H9 (cell line): ENCODE data around the gene NUP98. TPM values are rescaled to one million over a fixed set of nuclear protein-coding genes. Genes with fewer than 3 reads are reported as not detected.

Source experiments
- DNase-seq: peaks from one replicate; pipeline ENCODE4 v3.0.0-alpha.2; 2017
- H2AFZ ChIP-seq: one replicate; pipeline ENCODE4 v1.6.1; 2013; ENCODE audit warnings: mild to moderate bottlenecking, low read length, control low read depth, moderate library complexity
- H2AK5ac ChIP-seq: 2 replicates; pipeline ENCODE4 v1.6.1; 2013; ENCODE audit warnings: low read length, control low read depth, mixed read lengths; ENCODE audit not compliant: insufficient read length
- H2BK120ac ChIP-seq: one replicate; pipeline ENCODE4 v1.6.1; 2013; ENCODE audit warnings: low read depth, mild to moderate bottlenecking, low read length, control low read depth, inconsistent platforms; ENCODE audit not compliant: poor library complexity, severe bottlenecking
- H2BK12ac ChIP-seq: 2 replicates; pipeline ENCODE4 v1.6.1; 2013; ENCODE audit warnings: low read length, control low read depth, mixed read lengths, low read depth; ENCODE audit not compliant: insufficient read length
- H2BK15ac ChIP-seq: 2 replicates; pipeline ENCODE4 v1.6.1; 2013; ENCODE audit warnings: low read depth, low read length, control low read depth
- H2BK20ac ChIP-seq: one replicate; pipeline ENCODE4 v1.6.1; 2013; ENCODE audit warnings: low read depth, mild to moderate bottlenecking, low read length, control low read depth, inconsistent platforms; ENCODE audit not compliant: poor library complexity, severe bottlenecking
- H2BK5ac ChIP-seq: 2 replicates; pipeline ENCODE4 v1.6.1; 2013; ENCODE audit warnings: low read length, control low read depth, mixed read lengths; ENCODE audit not compliant: insufficient read length
- H3K14ac ChIP-seq: 2 replicates; pipeline ENCODE4 v1.6.1; 2013; ENCODE audit warnings: low read length, control low read depth; ENCODE audit not compliant: insufficient read depth
- H3K18ac ChIP-seq: 2 replicates; pipeline ENCODE4 v1.6.1; 2013; ENCODE audit warnings: low read depth, mild to moderate bottlenecking, mixed read lengths, low read length, control low read depth; ENCODE audit not compliant: insufficient read length
- H3K23ac ChIP-seq: 2 replicates; pipeline ENCODE4 v1.6.1; 2013; ENCODE audit warnings: low read length, control low read depth, mixed read lengths, low read depth; ENCODE audit not compliant: insufficient read length
- H3K23me2 ChIP-seq: 2 replicates; pipeline ENCODE4 v1.6.1; 2013; ENCODE audit warnings: low read depth, mild to moderate bottlenecking, mixed read lengths, low read length, control low read depth; ENCODE audit not compliant: insufficient read length, poor library complexity, severe bottlenecking
- H3K27ac ChIP-seq: 2 replicates; pipeline ENCODE4 v1.5.1; 2013; ENCODE audit warnings: low read length, control low read depth, mixed read lengths, low read depth; ENCODE audit not compliant: insufficient read length
- H3K27me3 ChIP-seq: 2 replicates; pipeline ENCODE4 v1.6.1; 2013; ENCODE audit warnings: low read length, control low read depth, inconsistent platforms; ENCODE audit not compliant: insufficient read depth
- H3K4ac ChIP-seq: 2 replicates; pipeline ENCODE4 v1.6.1; 2013; ENCODE audit warnings: low read depth, mild to moderate bottlenecking, control low read depth, inconsistent platforms, low read length, moderate library complexity
- H3K4me1 ChIP-seq: 2 replicates; pipeline ENCODE4 v1.6.1; 2013; ENCODE audit warnings: low read length, control low read depth, inconsistent platforms; ENCODE audit not compliant: insufficient read depth
- H3K4me2 ChIP-seq: 2 replicates; pipeline ENCODE4 v1.6.1; 2013; ENCODE audit warnings: low read length, control low read depth, mixed read lengths; ENCODE audit not compliant: insufficient read length, insufficient read depth
- H3K56ac ChIP-seq: 2 replicates; pipeline ENCODE4 v1.6.1; 2013; ENCODE audit warnings: low read depth, mild to moderate bottlenecking, mixed read lengths, low read length, control low read depth; ENCODE audit not compliant: insufficient read length
- H3K79me1 ChIP-seq: 2 replicates; pipeline ENCODE4 v1.6.1; 2013; ENCODE audit warnings: low read depth, mild to moderate bottlenecking, moderate library complexity, low read length, control low read depth, inconsistent platforms; ENCODE audit not compliant: insufficient read depth, poor library complexity, severe bottlenecking
- H3K79me2 ChIP-seq: 2 replicates; pipeline ENCODE4 v1.6.1; 2013; ENCODE audit warnings: low read length, control low read depth, inconsistent platforms; ENCODE audit not compliant: insufficient read depth
- H3K9ac ChIP-seq: 2 replicates; pipeline ENCODE4 v1.6.1; 2013; ENCODE audit warnings: low read length, control low read depth, mixed read lengths; ENCODE audit not compliant: insufficient read length; ENCODE audit errors: extremely low read depth
- H3K9me3 ChIP-seq: one replicate; pipeline ENCODE4 v1.6.1; 2013; ENCODE audit warnings: low read depth, low read length, inconsistent platforms; ENCODE audit not compliant: control insufficient read depth
- H3T11ph ChIP-seq: one replicate; pipeline ENCODE4 v1.6.1; 2013; ENCODE audit warnings: mild to moderate bottlenecking, low read length, control low read depth, inconsistent platforms
- H4K20me1 ChIP-seq: one replicate; pipeline ENCODE4 v1.6.1; 2013; ENCODE audit not compliant: control insufficient read depth, insufficient read length, insufficient read depth
- H4K5ac ChIP-seq: 2 replicates; pipeline ENCODE4 v1.6.1; 2013; ENCODE audit warnings: low read depth, mild to moderate bottlenecking, mixed read lengths, low read length, control low read depth; ENCODE audit not compliant: insufficient read length
- H4K8ac ChIP-seq: replicated peaks from 2 replicates; pipeline ENCODE4 v1.6.1; 2013; ENCODE audit warnings: low read length, control low read depth, mixed read lengths, low read depth; ENCODE audit not compliant: insufficient read length
- H4K91ac ChIP-seq: 2 replicates; pipeline ENCODE4 v1.6.1; 2013; ENCODE audit warnings: low read depth, mild to moderate bottlenecking, moderate library complexity, mixed read lengths, low read length, control low read depth; ENCODE audit not compliant: insufficient read length
- H3K27ac Mint-ChIP-seq, 3 experiments: 2 replicates in 2 of 3; 3 replicates in 1 of 3; pipeline ENCODE4 v1.8.0; 2020 to 2021; ENCODE audit warnings: mixed read lengths in 3 of 3, mild to moderate bottlenecking in 1 of 3, moderate library complexity in 1 of 3
- H3K27me3 Mint-ChIP-seq: 2 replicates; pipeline ENCODE4 v1.8.0; 2021; ENCODE audit warnings: low read depth, mild to moderate bottlenecking, moderate library complexity, mixed read lengths
- H3K36me3 Mint-ChIP-seq, 3 experiments: 2 replicates in 2 of 3; 3 replicates in 1 of 3; pipeline ENCODE4 v1.8.0; 2020 to 2021; ENCODE audit warnings: low read depth in 3 of 3, mixed read lengths in 3 of 3; ENCODE audit not compliant: insufficient read depth in 1 of 3
- H3K4me1 Mint-ChIP-seq, 2 experiments: 2 replicates each; pipeline ENCODE4 v1.8.0; 2020; ENCODE audit warnings: mixed read lengths in 2 of 2
- H3K4me3 Mint-ChIP-seq, 2 experiments: 2 replicates in 1 of 2; 3 replicates in 1 of 2; pipeline ENCODE4 v1.8.0; 2020 to 2021; ENCODE audit warnings: mild to moderate bottlenecking in 2 of 2, mixed read lengths in 2 of 2, moderate library complexity in 1 of 2
- H3K9me3 Mint-ChIP-seq, 2 experiments: 2 replicates in 1 of 2; 3 replicates in 1 of 2; pipeline ENCODE4 v1.8.0; 2020; ENCODE audit warnings: mild to moderate bottlenecking in 2 of 2, mixed read lengths in 2 of 2, moderate library complexity in 1 of 2
- WGBS: extraction: QIAGEN DNeasy Blood & Tissue Kit; methylation state at CpG from one replicate; pipeline ENCODE4 v1.1.7; 2013; ENCODE audit warnings: missing lambda C conversion rate, low lambda C conversion rate, mixed read lengths; ENCODE audit not compliant: insufficient read length; ENCODE audit errors: extremely low coverage; 5-methylcytosine and 5-hydroxymethylcytosine counted together
- total RNA-seq: library from RNA; stranded (reverse); gene quantifications from 2 replicates; pipeline ENCODE4 v1.2.1, GENCODE V29; 2021
- TF ChIP-seq, protein P1 (sequence below): fragments of 200-600 bp; sonication (generic); conservative IDR thresholded peaks from 3 replicates; pipeline ENCODE4 v1.8.0; 2021; ENCODE audit warnings: antibody characterized with exemption, mild to moderate bottlenecking

Gene NUP98
- total RNA-seq, 1 experiment from 2014 or later = 105 TPM

DNA sequence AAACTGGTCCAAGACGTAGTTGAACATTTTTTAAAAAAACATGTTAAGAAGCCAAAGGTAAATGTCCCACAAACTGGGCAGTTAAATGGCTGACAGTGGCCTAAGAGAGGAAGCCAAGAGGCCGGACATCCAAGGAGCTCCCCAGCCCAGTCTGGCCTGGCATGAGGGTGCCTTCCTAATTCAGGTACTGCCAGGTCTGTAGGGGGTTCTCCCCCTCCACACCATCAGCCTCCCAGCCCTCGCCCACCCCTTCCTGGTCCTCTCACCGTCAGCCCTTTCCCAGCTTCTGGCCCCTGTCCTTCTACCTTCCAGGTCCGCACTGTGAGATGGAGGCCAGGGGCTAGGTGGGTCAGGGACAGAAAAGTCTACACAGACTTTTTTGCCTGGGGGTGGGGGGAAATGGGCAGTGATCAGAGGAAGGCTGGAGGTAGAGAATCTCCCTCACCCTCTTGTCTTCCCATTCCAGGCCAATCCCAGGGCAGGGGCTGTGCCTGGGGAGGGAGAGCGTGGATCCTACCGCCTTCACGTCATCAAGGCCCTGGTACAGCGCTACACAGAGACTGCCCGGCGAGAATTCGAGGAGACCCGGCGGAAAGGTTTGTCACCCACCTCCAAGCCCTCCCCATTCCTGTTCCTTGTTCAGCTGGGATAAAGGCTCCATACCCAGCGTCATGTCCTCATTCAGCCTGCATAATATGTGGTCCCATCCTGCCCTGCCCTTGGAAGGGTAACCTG is 161.5 kb downstream of the NUP98 start:
- Histone ChIP-seq H3K27ac (no peak overlapping the region), H2BK5ac (no peak overlapping the region), H3K27me3 (no peaks in the 10 kb centered on the region), H3T11ph (no peak overlapping the region), H3K9me3 (no peaks in the 10 kb centered on the region), H3K79me1 (no peaks in the 10 kb centered on the region), H2BK120ac (no peak overlapping the region), H2AFZ (no peak overlapping the region), H3K4me1 (no peaks in the 10 kb centered on the region), H4K91ac (no peak overlapping the region), H3K23me2 (no peaks in the 10 kb centered on the region), H4K20me1 (no peaks in the 10 kb centered on the region), H2AK5ac (no peak overlapping the region), H3K4ac (no peak overlapping the region), H3K4me2 (no peak overlapping the region), H3K56ac (no peak overlapping the region), H3K18ac (no peak overlapping the region), H3K79me2 (no peaks in the 10 kb centered on the region), H3K9ac (no peak overlapping the region), H4K5ac (no peak overlapping the region), H4K8ac (no peak overlapping the region), H2BK20ac (no peak overlapping the region), H3K14ac (no peak overlapping the region), H3K23ac (no peak overlapping the region), H2BK15ac (no peak overlapping the region), H2BK12ac (no peak overlapping the region)
- peaks cover 3% of the 10 kb centered on the region; the same call in 1 of the 2 replicates for H3K27me3 Mint-ChIP-seq
- peaks cover 0 to 12% of the 10 kb centered on the region in 2 experiments; a peak in 2 of 4 replicates for H3K4me1 Mint-ChIP-seq
- WGBS = no CpG with 5 or more reads among the region's 15 CpGs
- TF ChIP-seq, protein P1, sequence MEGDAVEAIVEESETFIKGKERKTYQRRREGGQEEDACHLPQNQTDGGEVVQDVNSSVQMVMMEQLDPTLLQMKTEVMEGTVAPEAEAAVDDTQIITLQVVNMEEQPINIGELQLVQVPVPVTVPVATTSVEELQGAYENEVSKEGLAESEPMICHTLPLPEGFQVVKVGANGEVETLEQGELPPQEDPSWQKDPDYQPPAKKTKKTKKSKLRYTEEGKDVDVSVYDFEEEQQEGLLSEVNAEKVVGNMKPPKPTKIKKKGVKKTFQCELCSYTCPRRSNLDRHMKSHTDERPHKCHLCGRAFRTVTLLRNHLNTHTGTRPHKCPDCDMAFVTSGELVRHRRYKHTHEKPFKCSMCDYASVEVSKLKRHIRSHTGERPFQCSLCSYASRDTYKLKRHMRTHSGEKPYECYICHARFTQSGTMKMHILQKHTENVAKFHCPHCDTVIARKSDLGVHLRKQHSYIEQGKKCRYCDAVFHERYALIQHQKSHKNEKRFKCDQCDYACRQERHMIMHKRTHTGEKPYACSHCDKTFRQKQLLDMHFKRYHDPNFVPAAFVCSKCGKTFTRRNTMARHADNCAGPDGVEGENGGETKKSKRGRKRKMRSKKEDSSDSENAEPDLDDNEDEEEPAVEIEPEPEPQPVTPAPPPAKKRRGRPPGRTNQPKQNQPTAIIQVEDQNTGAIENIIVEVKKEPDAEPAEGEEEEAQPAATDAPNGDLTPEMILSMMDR = no peak
- peaks cover 3 to 5% (median 5%) of the 10 kb centered on the region in 3 experiments; a peak in 5 of 7 replicates for H3K36me3 Mint-ChIP-seq
- DNase-seq = no peak
- no peak overlapping the region for H3K4me3 Mint-ChIP-seq
- peak overlapping the region in 1 of 3 experiments; percentile 6; a peak in 1 of 7 replicates for H3K27ac Mint-ChIP-seq
- no peaks in the 10 kb centered on the region for H3K9me3 Mint-ChIP-seq
